Thoracic aorta (tissue), 2 donors: ENCODE results near the gene NDUFA8. TPM values are rescaled to one million over a fixed set of nuclear protein-coding genes. Genes with fewer than 3 reads are reported as not detected.

Experiments
- ATAC-seq: fragments of 150-250 bp; one replicate; pipeline ENCODE4 v1.8.0; 2017; ENCODE audit warnings: low read depth; ENCODE audit not compliant: insufficient number of reproducible peaks, low FRiP score
- DNase-seq: peaks from one replicate; pipeline ENCODE4 v3.0.0-alpha.2; 2020; ENCODE audit warnings: low spot score
- H3K27ac ChIP-seq, 2 donors: fragments of 200-600 bp; sonication (generic); 1 replicate in 1 of 2; 2 replicates in 1 of 2; pipeline ENCODE4 v1.5.1; 2016; ENCODE audit warnings: mild to moderate bottlenecking in 2 of 2, moderate library complexity in 2 of 2
- H3K27me3 ChIP-seq: fragments of 200-600 bp; sonication (generic); replicated peaks from 2 replicates; pipeline ENCODE4 v1.6.0; 2016; ENCODE audit warnings: mild to moderate bottlenecking; ENCODE audit not compliant: insufficient read depth
- H3K36me3 ChIP-seq: fragments of 200-600 bp; sonication (generic); one replicate; pipeline ENCODE4 v1.5.1; 2016
- H3K4me1 ChIP-seq, 2 donors: fragments of 200-600 bp; sonication (generic); 1 replicate in 1 of 2; 2 replicates in 1 of 2; pipeline versions ENCODE4 v1.5.1 to v1.6.0; 2016; ENCODE audit warnings: low read depth in 2 of 2, mild to moderate bottlenecking in 1 of 2; ENCODE audit not compliant: control insufficient read depth in 1 of 2
- H3K4me3 ChIP-seq: fragments of 200-600 bp; sonication (generic); 2 replicates; pipeline ENCODE4 v1.5.1; 2016; ENCODE audit warnings: mild to moderate bottlenecking
- H3K9me3 ChIP-seq: fragments of 200-600 bp; sonication (generic); 2 replicates; pipeline ENCODE4 v1.5.1; 2016
- CTCF ChIP-seq: fragments of 200-600 bp; sonication (generic); IDR thresholded peaks from one replicate; pipeline ENCODE4 v1.5.1; 2019; ENCODE audit warnings: antibody characterized with exemption
- total RNA-seq, 2 donors: library from RNA; depleted of rRNA; stranded (reverse); fragments of >200 nt; gene quantifications; one replicate each; pipeline versions ENCODE4 v1.1.0 to v1.2.3, GENCODE V29; 2016

The NDUFA8 gene
- total RNA-seq, 2 donors from 2014 or later: 14.6 to 19.3 TPM

GRCh38 chr9:122204055-122204454 is 44.5 kb upstream of the NDUFA8 start:
- DNase-seq (no peak), ATAC-seq (no peak)
- H3K36me3 ChIP-seq: no peaks in the 10 kb centered on the region
- no peak for TF ChIP-seq CTCF
- H3K27ac ChIP-seq: no peak overlapping the region
- no peaks in the 10 kb centered on the region for H3K27me3 ChIP-seq
- no peak overlapping the region for H3K4me3 ChIP-seq
- H3K9me3 ChIP-seq: no peaks in the 10 kb centered on the region
- no peaks in the 10 kb centered on the region for H3K4me1 ChIP-seq

- DNase-seq: no peak
- TF ChIP-seq CTCF: no peak
- H3K36me3 ChIP-seq: no peaks in the 10 kb centered on the region
- no peak overlapping the region for H3K27ac ChIP-seq
- no peak overlapping the region for H3K4me3 ChIP-seq
- H3K4me1 ChIP-seq: no peaks in the 10 kb centered on the region
- no peaks in the 10 kb centered on the region for H3K27me3 ChIP-seq
- no peaks in the 10 kb centered on the region for H3K9me3 ChIP-seq
- ATAC-seq: no peak
Measured at GRCh38 chr9:122202111-122202510, 42.5 kb upstream of the NDUFA8 start.

GRCh38 chr9:122201641-122202040 is 42.1 kb upstream of the NDUFA8 start:
- H3K36me3 ChIP-seq: no peaks in the 10 kb centered on the region
- no peak for TF ChIP-seq CTCF
- H3K4me3 ChIP-seq: no peak overlapping the region
- H3K4me1 ChIP-seq: no peaks in the 10 kb centered on the region
- ATAC-seq (no peak), DNase-seq (no peak)
- H3K9me3 ChIP-seq: no peaks in the 10 kb centered on the region
- no peaks in the 10 kb centered on the region for H3K27me3 ChIP-seq
- H3K27ac ChIP-seq: no peak overlapping the region

GRCh38 chr9:122200960-122201595 is 41.5 kb upstream of the NDUFA8 start:
- ATAC-seq: no peak
- Histone ChIP-seq H3K36me3 (no peaks in the 10 kb centered on the region), H3K4me1 (no peaks in the 10 kb centered on the region), H3K27me3 (no peaks in the 10 kb centered on the region), H3K9me3 (no peaks in the 10 kb centered on the region), H3K27ac (no peak overlapping the region), H3K4me3 (no peak overlapping the region)
- DNase-seq: no peak
- no peak for TF ChIP-seq CTCF

- H3K9me3 ChIP-seq: no peaks in the 10 kb centered on the region
- H3K4me3 ChIP-seq: no peak overlapping the region
- no peaks in the 10 kb centered on the region for H3K36me3 ChIP-seq
- H3K27me3 ChIP-seq: no peaks in the 10 kb centered on the region
- no peaks in the 10 kb centered on the region for H3K4me1 ChIP-seq
- no peak for DNase-seq
- ATAC-seq: no peak
- H3K27ac ChIP-seq: no peak overlapping the region
- TF ChIP-seq CTCF: no peak
Measured at GRCh38 chr9:122197882-122198281, 38.3 kb upstream of the NDUFA8 start.
